Breast epithelium (tissue), 4 donors: ENCODE data around the gene ZNF787. TPM values are rescaled to one million over a fixed set of nuclear protein-coding genes. Genes with fewer than 3 reads are reported as not detected.

Source experiments
- DNase-seq, 2 donors: peaks; one replicate each; pipeline ENCODE4 v3.0.0-alpha.2; 2019; ENCODE audit warnings: low spot score in 2 of 2
- H3K27ac ChIP-seq, 2 donors: fragments of 200-600 bp; sonication (generic) in 1 of 2; one replicate each; pipeline ENCODE4 v1.5.1; 2016 to 2019; ENCODE audit warnings: mild to moderate bottlenecking in 1 of 2
- H3K27me3 ChIP-seq, 2 donors: fragments of 200-600 bp; sonication (generic) in 1 of 2; one replicate each; pipeline versions ENCODE4 v1.5.1 to v1.6.0; 2017 to 2019; ENCODE audit warnings: control low read depth in 1 of 2, mild to moderate bottlenecking in 1 of 2
- H3K36me3 ChIP-seq: fragments of 200-600 bp; one replicate; pipeline ENCODE4 v1.5.1; 2019
- H3K4me1 ChIP-seq, 2 donors: fragments of 200-600 bp; sonication (generic); one replicate each; pipeline ENCODE4 v1.5.1; 2016 to 2019; ENCODE audit warnings: control low read depth in 1 of 2
- H3K4me3 ChIP-seq, 3 donors: fragments of 200-600 bp; sonication (generic); 1 replicate in 2 of 3; 2 replicates in 1 of 3; pipeline ENCODE4 v1.5.1; 2016 to 2019; ENCODE audit warnings: mild to moderate bottlenecking in 3 of 3, moderate library complexity in 2 of 3
- H3K9me3 ChIP-seq, 2 donors: fragments of 200-600 bp; sonication (generic) in 1 of 2; one replicate each; pipeline ENCODE4 v1.5.1; 2016 to 2019; ENCODE audit warnings: control low read depth in 1 of 2
- CTCF ChIP-seq, 3 donors: fragments of 450-650 bp; IDR thresholded peaks; one replicate each; pipeline ENCODE4 v1.5.1; 2016 to 2017; ENCODE audit warnings: antibody characterized with exemption in 3 of 3, mild to moderate bottlenecking in 3 of 3, moderate library complexity in 3 of 3
- POLR2A ChIP-seq: fragments of 450-650 bp; IDR thresholded peaks from one replicate; pipeline ENCODE4 v1.6.1; 2016; ENCODE audit warnings: antibody characterized with exemption, mild to moderate bottlenecking, moderate library complexity
- POLR2AphosphoS5 ChIP-seq, 3 donors: sonication (generic); formaldehyde crosslinking; IDR thresholded peaks; one replicate each; pipeline ENCODE4 v1.6.1; 2017; ENCODE audit warnings: antibody characterized with exemption in 3 of 3
- intact Hi-C: fragments of 100-400 bp; cut with DNase I; formaldehyde crosslinking; loops from one replicate; pipeline ENCODE4 v1.15.1; 2023; ENCODE audit warnings: low total_unique reads
- total RNA-seq, 3 donors: library from RNA; depleted of rRNA; stranded (reverse); fragments of >200 nt; gene quantifications; one replicate each; pipeline ENCODE4 v1.1.0, GENCODE V29; 2016

ZNF787 gene
- total RNA-seq, 3 donors from 2014 or later = 10.2 to 11.1 (median 10.4) TPM

GRCh38 chr19:56142897-56143434 is 21.9 kb upstream of the ZNF787 start:
- no peak for DNase-seq
- Histone ChIP-seq H3K9me3 (no peaks in the 10 kb centered on the region), H3K4me3 (peak overlapping the region in 2 of 3 donors; percentile 60 to 76), H3K27me3 (no peaks in the 10 kb centered on the region), H3K4me1 (peaks cover 0 to 22% of the 10 kb centered on the region in 2 donors), H3K36me3 (no peaks in the 10 kb centered on the region), H3K27ac (peak overlapping the region; percentile 97 to 98)
- TF ChIP-seq CTCF (IDR thresholded peaks at IDR 0.05) = no peak
- no peak for TF ChIP-seq POLR2AphosphoS5 (IDR thresholded peaks at IDR 0.05)
- no peak for TF ChIP-seq POLR2A
- intact Hi-C loops = no loop called here

- peak overlapping the region; percentile 97 to 98 for H3K27ac ChIP-seq
- TF ChIP-seq POLR2AphosphoS5 (IDR thresholded peaks at IDR 0.05) (peak in 1 of 3 donors; percentile 42), CTCF (IDR thresholded peaks at IDR 0.05) (no peak)
- no peaks in the 10 kb centered on the region for H3K9me3 ChIP-seq
- H3K4me3 ChIP-seq = peak overlapping the region in 2 of 3 donors; percentile 60 to 76
- intact Hi-C loops = no loop called here
- no peaks in the 10 kb centered on the region for H3K27me3 ChIP-seq
- H3K36me3 ChIP-seq = no peaks in the 10 kb centered on the region
- peak; percentile 62 to 67 for DNase-seq
- peaks cover 0 to 22% of the 10 kb centered on the region in 2 donors for H3K4me1 ChIP-seq
These were observed 21.1 kb upstream of the ZNF787 start for GRCh38 chr19:56142087-56142787.

- H3K4me3 ChIP-seq = peak overlapping the region; percentile 60 to 76 (median 67)
- H3K9me3 ChIP-seq = no peaks in the 10 kb centered on the region
- intact Hi-C loops = no loop called here
- H3K36me3 ChIP-seq = no peaks in the 10 kb centered on the region
- no peak for DNase-seq
- H3K27ac ChIP-seq = peak overlapping the region; percentile 97 to 98
- TF ChIP-seq POLR2AphosphoS5 (IDR thresholded peaks at IDR 0.05) (no peak), POLR2A (no peak), CTCF (IDR thresholded peaks at IDR 0.05) (no peak)
- peaks cover 0 to 22% of the 10 kb centered on the region in 2 donors for H3K4me1 ChIP-seq
- H3K27me3 ChIP-seq = no peaks in the 10 kb centered on the region
These were observed 20.4 kb upstream of the ZNF787 start for GRCh38 chr19:56141417-56141993.

- H3K4me3 ChIP-seq = peak within 1 kb of the TSS; percentile 60 to 76 (median 67)
- TF ChIP-seq POLR2AphosphoS5 (IDR thresholded peaks at IDR 0.05) (peak; percentile 92 to 99 (median 95)), POLR2A (no peak)
- H3K4me1 ChIP-seq = peaks cover 0 to 22% of the 10 kb centered on the region in 2 donors
- peak; percentile 99 to 100 for DNase-seq
- no peaks in the 10 kb centered on the region for H3K9me3 ChIP-seq
- no peaks in the 10 kb centered on the region for H3K36me3 ChIP-seq
- no peaks in the 10 kb centered on the region for H3K27me3 ChIP-seq
- intact Hi-C loops = no loop called here
- H3K27ac ChIP-seq = peak within 1 kb of the TSS; percentile 97 to 98
These were observed 19.7 kb upstream of the ZNF787 start, which contains the start of gene ZNF444 for GRCh38 chr19:56140583-56141416. Gene ZNF444 (plus strand): TSS chr19:56141287. CDS start chr19:56146912, 5,625 bp downstream.

GRCh38 chr19:56139847-56140582 is 18.9 kb upstream of the ZNF787 start:
- no peaks in the 10 kb centered on the region for H3K27me3 ChIP-seq
- peak in 1 of 2 donors; percentile 35 for DNase-seq
- H3K4me3 ChIP-seq = peak overlapping the region; percentile 60 to 76 (median 67)
- H3K4me1 ChIP-seq = peaks cover 0 to 22% of the 10 kb centered on the region in 2 donors
- peak overlapping the region; percentile 97 to 98 for H3K27ac ChIP-seq
- H3K36me3 ChIP-seq = no peaks in the 10 kb centered on the region
- TF ChIP-seq CTCF (IDR thresholded peaks at IDR 0.05) = no peak
- TF ChIP-seq POLR2AphosphoS5 (IDR thresholded peaks at IDR 0.05) = no peak
- TF ChIP-seq POLR2A = no peak
- intact Hi-C loops = loop anchor here (5.0 kb wide), 1 partner anchor 543 kb away; the partner anchor contains the start of gene FIZ1
- H3K9me3 ChIP-seq = no peaks in the 10 kb centered on the region
